ENCODE results near the gene C3orf52. TPM values are rescaled to one million over a fixed set of nuclear protein-coding genes. Genes with fewer than 3 reads are reported as not detected.

C3orf52 gene
- polyA plus RNA-seq, 3 donors: 5.9 to 7.9 (median 6.0) TPM

Other genes with a start within 250 kb of the C3orf52 start
- gene PHLDB2, start 227.1 kb upstream of the C3orf52 start, polyA plus RNA-seq (ENCODE audit: insufficient read length in 3 of 3): 100 to 1,000 TPM in 1 of 3 donors, 10 to 100 TPM in 2; 77.8 to 117 (median 94.6) TPM
- gene ABHD10, start 107.4 kb upstream of the C3orf52 start, polyA plus RNA-seq (ENCODE audit: insufficient read length in 3 of 3): 10 to 100 TPM; 51.8 to 52.9 (median 52.3) TPM
- 1 to 10 TPM; 1.5 to 3.0 (median 1.9) TPM for gene TAGLN3, start 87.5 kb upstream of the C3orf52 start, polyA plus RNA-seq (ENCODE audit: insufficient read length in 3 of 3)
- under 1 TPM in 1 of 3 donors, not detected in 2; 0.09 TPM for gene TMPRSS7, start 51.7 kb upstream of the C3orf52 start, polyA plus RNA-seq (ENCODE audit: insufficient read length in 3 of 3)
- gene GCSAM, start 46.9 kb downstream of the C3orf52 start, polyA plus RNA-seq (ENCODE audit: insufficient read length in 3 of 3): 1 to 10 TPM; 1.3 to 3.1 (median 2.3) TPM
- gene SLC9C1, start 207.8 kb downstream of the C3orf52 start, polyA plus RNA-seq (ENCODE audit: insufficient read length in 3 of 3): under 1 TPM; 0.61 to 0.65 (median 0.62) TPM
- gene CD200, start 246.8 kb downstream of the C3orf52 start, polyA plus RNA-seq (ENCODE audit: insufficient read length in 3 of 3): 10 to 100 TPM; 34.8 to 41.8 (median 41.6) TPM

All from renal cortex interstitium (tissue), 3 donors.